SU-DHL-6 (cell line): ENCODE measurements around the gene FNBP1L.

ENCODE experiments used
- EZH2phosphoT487 ChIP-seq: fragments of 200-600 bp; sonication (generic), shearing (Covaris generic); conservative IDR thresholded peaks from 2 replicates; pipeline ENCODE4 v1.6.1; 2018; ENCODE audit warnings: mild to moderate bottlenecking, antibody characterized with exemption, low read length, moderate library complexity, mixed read lengths
- TF ChIP-seq, protein P1 (sequence below): fragments of 200-600 bp; sonication (generic); IDR thresholded peaks from one replicate; pipeline ENCODE4 v1.5.1; 2017; ENCODE audit warnings: antibody characterized with exemption, mild to moderate bottlenecking, low read length, moderate library complexity; ENCODE audit not compliant: insufficient read depth, poor library complexity, severe bottlenecking

DNA sequence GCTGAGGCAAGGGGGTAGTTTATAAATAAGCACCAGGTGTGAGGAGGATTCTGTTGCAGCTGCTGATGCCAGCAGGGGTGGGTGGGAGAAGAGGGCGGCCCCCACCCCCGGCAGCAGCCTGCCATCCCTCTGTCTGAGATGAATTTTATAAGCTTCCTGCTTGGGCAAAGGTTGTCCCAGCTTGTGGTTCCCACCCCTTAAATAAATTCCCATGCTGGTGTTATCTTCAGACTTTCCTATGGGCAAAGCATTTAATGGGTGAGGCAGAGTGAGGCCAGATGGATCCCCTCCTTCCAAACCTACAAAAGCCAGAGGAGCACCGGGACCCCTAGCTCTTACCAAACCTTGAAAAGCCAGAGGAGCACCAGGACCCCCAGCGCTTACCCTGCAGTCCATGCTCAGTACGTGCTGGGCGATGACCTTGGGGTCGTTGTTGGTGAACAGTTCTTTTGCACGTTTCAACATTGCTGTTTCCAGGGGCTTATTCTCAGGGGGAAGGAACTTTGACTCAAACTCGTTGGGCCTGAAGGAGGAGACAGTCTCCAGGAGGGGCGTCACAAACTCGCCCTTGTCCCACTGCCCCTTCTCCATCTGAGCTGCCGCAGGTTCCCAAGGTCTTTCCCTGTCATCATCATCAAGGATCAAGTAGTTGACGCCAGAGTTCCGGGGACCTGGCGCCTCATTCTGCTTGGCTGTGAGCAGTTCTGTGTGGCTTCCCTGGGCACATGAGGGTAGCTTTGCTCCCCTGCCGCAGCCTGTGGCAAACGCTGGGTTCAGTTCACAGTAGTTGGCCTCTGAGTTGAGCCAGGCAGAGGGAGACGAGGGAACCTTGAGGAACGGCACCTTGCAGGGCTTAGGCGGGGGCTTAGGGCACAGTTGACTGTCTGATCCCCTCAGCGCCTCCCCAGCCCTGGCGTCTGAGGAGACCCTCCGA, 134.3 kb downstream of the FNBP1L start:
- TF ChIP-seq, protein P1, sequence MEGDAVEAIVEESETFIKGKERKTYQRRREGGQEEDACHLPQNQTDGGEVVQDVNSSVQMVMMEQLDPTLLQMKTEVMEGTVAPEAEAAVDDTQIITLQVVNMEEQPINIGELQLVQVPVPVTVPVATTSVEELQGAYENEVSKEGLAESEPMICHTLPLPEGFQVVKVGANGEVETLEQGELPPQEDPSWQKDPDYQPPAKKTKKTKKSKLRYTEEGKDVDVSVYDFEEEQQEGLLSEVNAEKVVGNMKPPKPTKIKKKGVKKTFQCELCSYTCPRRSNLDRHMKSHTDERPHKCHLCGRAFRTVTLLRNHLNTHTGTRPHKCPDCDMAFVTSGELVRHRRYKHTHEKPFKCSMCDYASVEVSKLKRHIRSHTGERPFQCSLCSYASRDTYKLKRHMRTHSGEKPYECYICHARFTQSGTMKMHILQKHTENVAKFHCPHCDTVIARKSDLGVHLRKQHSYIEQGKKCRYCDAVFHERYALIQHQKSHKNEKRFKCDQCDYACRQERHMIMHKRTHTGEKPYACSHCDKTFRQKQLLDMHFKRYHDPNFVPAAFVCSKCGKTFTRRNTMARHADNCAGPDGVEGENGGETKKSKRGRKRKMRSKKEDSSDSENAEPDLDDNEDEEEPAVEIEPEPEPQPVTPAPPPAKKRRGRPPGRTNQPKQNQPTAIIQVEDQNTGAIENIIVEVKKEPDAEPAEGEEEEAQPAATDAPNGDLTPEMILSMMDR: no peak
- no peak for TF ChIP-seq EZH2phosphoT487
